HG03460 (cell line): ENCODE measurements around the gene ELMO1.

Experiments
- ATAC-seq: cut with Tn5 transposase; IDR thresholded peaks from one replicate; pipeline ENCODE4 v1.9.1; 2021; ENCODE audit not compliant: unreplicated experiment

Gene ELMO1

DNA sequence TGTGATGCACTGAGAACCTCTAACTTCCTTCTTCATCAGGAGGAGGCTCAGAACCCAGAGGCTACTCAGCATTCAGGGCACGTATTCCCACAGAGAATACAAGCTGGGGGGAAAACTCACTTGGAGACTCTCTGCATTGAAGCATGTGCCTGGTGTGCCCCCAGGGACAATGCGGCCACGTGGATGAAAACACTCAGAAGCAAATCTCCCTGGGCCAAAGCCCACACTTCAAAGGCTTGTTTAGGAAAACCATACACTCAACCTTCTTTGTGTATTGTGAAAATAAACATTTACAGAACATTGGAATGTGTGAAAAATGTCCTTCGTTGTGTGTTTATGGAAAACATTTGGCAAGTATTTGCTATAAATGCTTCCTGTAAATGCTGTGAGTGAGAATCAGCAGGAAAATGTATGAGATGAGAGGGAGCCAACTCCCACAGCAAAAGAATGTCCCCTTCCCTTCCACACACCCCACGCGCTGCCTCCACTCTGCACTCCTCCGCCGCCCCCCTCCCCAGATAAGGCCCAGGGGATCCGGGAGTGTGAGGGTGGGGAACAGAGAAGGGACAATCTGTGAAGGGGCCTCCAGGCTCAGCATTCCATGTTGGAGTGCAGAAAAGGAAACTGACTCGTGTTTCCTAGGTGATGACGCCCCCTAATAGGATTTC, 339.5 kb downstream of the ELMO1 start:
- no peak for ATAC-seq

DNA sequence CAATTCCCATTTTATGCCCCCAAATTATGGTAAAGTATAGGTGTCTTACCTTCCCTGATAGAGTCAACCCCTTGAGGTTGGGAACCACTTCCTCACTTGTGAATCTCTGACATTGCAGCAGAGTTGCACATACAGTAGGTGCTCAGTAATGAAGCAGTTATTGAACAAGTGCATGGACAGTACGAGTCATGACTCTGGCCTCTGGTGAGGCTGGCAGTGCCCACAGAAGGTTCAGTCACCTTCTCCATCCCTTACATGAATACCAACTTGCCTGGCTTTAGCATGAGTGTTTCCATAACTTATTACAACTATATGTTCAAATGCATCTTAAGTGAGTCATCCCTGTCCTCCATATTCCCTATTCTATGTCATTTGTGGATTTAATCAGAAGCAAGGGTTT, 340.0 kb downstream of the ELMO1 start:
- ATAC-seq = no peak

DNA sequence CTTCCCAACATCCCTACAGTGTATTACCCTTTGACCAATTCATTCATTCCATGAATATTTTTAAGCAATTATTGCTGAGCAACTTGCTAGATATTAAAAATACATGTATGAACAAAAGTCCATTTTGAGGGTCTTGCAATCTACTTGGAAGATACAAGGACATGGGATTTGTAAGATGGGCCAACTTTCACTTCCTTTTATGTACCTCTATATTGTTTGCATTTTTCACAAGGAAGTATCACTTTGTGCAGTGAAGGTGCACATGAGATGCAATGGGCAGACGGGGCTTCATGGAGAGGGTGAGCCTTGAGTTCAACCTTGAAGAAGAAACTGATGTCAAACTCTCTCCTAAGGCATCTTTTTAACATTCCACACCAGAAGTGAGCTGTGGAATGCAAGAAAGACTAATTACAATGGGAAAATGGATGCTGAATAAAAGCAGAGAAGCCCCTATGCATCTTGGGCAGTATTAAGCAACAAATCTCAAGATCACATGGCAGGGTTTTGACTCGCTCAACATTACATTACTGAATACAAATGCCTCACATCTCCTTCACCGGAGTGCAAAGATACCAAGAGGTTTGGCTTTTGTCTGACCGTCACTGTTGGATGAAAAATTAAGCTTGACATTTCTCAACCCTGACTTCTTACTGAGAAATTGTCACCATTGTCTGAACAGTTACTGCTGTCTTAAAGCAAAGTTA, 341.5 kb downstream of the ELMO1 start:
- ATAC-seq = no peak

DNA sequence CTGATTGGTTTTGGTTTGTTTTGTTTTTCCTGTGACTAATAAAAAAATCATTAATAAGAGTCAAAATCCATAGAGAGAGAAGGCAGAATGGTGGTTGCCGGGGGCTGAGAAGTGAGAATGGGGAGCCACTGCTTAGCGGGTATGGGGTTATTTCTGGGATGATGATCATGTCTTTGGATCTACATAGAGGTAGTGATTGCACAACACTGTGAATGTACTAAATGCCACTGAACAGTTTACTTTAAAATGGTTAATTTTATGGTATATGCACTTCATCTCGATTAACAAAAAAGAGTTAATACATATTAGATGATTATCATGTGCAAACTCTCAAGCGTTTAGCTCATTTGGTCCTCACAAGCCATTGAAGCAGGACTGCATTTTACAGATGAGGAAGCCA, 342.9 kb downstream of the ELMO1 start:
- ATAC-seq = no peak

DNA sequence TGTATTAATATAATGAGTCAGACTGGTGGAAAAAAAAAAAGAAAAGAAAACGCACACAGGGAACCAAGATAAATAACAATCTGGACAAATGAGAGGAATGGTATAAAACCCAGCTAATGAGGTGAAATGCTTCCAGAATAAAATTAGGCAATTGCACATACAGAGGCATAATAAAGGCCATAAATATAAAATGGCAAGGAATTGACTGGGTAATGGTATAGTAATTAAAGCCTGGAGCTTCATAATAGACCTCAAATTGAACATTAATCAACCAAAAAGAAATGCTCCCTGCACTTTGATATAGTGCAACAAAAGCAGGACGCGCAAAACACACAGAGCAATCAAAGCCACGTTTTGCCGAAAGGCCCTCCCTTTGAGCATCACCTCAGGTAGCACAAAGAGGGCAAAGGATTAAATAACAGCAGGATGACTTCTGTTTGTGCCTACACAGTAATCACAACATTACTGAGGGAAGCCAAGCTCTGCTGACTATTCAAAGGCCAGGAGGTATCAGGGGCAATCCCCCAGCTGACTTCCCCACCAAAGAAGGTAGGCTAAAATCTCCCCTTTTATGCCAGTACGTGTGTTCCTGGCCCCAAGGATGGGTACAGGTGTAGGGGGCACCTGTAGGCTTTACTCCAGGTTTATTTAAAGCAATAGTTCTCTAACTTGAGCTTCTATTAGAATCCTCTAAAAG, 343.7 kb downstream of the ELMO1 start:
- no peak for ATAC-seq

DNA sequence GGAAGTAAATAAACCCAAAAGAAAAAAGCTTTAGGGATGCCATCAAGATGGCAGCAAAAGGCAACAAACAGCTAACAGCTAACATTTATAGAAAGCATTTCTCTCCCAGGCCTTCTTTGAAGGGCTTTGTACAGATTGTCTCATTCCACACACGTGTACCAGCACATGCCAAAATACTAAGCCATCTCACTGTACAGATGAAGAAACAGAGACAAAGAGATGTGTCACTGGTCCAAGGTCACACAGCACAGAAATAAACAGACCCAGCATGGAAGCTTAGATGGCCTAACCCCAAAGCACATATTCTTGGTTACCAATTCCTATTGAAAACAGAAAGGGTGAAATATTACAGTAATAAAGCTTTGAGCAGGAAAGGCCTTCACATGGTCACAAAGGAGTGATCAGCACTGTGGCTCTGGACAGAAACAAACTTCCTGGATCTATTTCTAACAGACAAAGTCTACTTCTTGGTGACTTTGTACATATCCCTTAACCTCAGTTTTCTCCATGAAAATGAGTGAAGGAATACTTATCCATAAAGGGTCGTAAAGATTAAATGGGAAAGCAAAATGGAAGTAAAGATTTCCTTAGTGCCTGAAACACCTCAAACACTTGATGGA, 346.0 kb downstream of the ELMO1 start:
- ATAC-seq = no peak

DNA sequence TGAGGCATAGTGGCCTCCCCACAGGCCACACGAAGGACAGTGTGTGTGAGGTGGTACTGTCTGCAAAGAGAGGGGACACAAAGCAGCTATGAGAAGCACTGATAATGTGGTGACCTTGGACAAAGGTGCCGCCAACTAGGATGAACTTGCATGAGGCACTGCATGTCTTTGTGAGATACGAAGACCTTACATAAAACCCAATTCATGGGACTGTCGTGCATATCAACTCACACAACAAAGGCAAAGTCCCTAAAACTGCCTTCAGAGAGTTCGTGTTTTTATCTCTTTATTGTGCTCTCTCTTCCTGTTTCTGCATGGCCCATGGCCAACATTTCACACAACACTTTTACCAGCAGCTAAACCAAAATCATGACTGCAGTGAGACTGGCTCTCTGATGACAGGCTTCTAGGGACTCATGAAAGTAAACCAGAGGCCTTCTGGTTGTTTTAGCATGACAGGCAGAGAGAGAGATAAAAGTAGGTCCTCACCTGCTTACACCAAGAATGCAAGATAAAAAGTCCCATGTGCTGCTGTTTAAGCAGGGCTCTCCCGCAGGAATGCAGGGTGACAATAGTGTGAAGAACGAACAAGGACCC, 347.8 kb downstream of the ELMO1 start:
- ATAC-seq = no peak

DNA sequence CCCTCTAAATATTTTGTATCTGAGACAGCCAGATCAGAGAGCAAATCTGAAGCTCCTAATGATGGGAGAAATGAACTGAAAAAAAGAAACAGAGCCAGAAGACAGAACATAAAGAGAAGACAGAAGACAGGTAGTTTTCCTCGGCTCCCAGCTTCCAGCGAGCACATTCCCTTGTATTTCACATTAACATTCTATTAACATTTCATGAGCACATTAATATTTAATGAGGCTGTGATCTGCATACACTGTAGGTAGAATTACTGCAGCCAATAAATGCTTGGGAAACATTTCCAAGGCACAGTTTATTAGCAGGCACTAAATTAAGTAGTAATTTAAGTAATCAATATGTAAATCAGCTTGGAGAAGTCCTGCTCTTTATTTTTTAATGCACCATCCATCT, 349.9 kb downstream of the ELMO1 start:
- no peak for ATAC-seq

DNA sequence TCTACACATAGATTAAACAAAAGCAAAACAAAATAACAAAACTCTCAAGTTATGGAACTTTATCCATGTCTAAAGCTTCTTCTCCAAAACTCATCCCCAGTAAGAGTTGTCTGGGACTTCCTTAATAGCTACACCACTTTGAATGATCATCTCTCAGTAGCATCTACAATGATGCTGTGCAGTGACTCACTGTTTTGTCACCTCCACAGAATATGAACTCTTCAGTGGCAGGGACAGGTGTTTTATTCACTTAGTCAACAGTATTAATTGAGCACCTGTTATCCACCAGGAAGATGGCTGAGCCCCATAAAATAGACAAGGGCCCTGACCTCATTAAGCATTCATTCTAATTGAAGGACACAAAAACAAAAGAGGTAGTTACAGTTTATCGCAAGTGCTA, 350.7 kb downstream of the ELMO1 start:
- ATAC-seq = no peak

DNA sequence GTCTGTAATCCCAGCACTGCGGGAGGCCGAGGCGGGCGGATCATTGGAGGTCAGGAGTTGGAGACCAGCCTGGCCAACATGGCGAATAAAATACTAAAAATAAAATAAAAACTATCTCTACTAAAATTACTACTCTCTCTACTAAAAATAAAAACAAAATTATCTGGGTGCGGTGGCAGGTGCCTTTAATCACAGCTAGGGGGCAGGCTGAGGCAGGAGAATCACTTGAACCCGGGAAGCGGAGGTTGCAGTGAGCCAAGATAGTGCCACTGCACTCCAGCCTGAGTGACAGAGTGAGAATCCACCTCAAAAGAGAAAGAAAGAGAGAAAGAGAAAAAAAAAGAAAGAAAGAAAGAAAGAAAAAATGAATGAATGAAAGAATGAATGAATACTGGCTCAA, 351.4 kb downstream of the ELMO1 start:
- ATAC-seq = no peak

DNA sequence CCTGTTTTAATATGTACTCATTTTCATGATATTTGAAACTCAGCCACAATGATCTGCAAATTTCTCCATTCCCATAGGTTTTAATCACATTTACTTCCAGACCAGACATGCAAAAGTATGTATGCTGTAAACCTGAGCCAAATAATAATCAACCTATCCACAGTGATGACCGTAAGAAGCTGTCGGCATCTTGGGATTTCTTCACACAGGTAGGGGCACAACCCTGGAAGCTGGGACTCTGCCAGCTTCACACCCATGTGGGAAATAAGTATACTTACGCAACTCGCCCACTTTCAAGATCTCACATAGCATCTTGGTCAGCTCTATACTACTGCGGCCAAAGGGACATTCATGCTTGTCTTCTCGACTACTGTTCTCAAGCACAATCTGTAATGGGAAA, 352.3 kb downstream of the ELMO1 start:
- no peak for ATAC-seq

DNA sequence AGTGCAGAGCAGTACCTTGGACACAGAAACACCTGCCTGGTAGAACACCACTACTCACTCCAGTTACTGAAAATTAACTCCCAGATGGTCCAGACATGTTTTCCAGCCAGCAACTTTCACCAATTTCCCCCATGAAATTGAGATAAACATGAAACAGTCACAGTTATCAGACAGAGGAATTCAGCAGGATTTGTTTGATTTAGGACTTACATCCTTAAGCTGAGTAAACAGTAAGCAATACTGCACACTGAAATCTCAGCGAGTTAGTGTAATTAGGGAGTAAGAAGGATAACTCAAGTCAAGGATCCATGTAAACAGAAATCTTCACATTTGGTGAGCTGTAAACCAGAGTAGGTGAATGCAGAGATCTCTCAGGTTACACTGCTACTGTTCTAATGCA, 353.5 kb downstream of the ELMO1 start:
- no peak for ATAC-seq

DNA sequence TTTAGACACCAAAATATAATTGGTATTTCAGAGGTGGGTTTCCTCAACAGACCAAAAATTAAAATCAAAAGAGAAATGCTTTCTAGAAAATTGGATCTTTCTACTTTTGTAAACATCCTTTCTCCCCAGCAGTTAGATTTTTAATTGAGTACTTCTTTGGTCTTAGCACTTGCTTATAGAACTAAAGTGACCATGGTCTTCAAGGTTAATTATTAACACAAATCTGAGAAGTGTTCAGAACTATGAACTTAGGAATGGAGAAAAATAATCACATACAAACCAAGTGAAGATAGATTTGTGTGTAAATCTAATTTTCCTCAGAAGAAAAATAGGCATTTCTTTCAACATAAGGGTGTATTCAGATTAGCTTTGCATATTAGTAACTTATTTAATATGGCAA, 355.4 kb downstream of the ELMO1 start:
- ATAC-seq = no peak

DNA sequence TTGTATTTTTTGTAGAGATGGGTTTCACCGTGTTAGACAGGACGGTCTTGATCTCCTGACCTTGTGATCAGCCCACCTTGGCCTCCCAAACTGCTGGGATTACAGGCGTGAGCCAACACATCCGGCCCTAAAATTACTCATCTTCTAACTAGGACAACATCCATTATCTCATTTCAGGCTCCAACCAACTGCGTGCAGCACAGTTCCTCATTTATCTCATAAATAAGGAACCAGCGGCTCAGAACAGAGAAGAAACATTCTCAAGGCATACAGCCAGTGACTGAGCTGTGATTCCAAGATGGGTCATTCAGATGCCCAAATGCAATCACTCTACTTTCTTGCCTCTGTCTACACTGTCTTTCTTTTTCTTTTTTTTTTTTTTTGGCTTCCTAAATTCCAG, 356.1 kb downstream of the ELMO1 start:
- ATAC-seq = no peak

DNA sequence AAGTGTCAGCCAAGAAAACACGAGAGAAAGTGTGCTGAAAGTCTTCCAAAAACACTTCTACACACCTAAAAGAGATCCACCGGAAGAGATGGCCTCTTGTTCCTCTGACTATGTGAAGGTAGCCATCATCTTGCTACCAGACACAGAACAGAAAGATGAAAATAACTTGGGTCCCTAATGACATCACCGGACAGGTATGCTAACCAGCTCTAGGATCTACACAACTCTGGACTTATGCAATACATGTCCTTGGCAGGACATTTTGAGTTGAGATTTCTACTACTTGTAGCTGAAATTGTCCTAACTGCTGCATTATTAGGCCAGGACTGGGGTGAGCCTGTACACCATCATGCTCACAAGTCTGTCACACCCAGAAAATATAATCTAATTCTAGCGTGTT, 358.7 kb downstream of the ELMO1 start:
- ATAC-seq = no peak

DNA sequence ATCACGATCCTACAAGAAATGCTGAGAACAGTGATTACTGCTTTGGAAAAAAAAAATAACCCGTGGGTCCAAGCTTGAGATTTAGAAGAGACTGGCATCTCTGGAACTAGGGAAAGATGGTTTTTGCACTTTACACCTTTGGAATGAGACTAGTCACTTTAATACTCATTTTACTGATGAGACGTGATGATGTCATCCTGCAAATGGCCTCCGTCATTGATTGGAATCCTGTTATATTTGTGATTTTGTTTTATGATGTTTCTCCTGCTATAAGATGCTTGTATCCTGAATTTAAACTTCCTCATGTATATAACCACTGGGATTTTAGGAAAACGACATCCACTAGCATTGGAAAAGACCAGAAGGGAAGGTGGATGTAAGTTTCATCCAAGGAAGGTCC, 363.1 kb downstream of the ELMO1 start:
- no peak for ATAC-seq

DNA sequence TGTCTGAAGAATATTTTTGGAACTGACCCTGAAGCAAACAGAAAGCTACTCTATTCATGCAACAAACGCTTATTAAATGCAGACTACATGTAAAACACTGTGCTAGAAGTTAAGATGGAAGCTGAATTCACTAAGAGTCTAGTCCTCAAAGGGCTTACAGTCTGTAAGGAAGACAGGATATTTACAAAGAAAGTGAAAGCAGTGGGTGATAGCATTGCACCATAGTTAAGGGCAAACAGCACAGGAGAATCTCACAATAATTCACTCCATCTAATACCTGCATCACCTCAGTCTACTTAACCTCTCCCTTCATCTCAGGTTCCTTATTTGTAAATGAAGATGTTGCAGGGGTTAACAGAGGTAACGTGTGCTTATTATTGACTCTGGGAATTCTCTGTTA, 364.4 kb downstream of the ELMO1 start:
- no peak for ATAC-seq

DNA sequence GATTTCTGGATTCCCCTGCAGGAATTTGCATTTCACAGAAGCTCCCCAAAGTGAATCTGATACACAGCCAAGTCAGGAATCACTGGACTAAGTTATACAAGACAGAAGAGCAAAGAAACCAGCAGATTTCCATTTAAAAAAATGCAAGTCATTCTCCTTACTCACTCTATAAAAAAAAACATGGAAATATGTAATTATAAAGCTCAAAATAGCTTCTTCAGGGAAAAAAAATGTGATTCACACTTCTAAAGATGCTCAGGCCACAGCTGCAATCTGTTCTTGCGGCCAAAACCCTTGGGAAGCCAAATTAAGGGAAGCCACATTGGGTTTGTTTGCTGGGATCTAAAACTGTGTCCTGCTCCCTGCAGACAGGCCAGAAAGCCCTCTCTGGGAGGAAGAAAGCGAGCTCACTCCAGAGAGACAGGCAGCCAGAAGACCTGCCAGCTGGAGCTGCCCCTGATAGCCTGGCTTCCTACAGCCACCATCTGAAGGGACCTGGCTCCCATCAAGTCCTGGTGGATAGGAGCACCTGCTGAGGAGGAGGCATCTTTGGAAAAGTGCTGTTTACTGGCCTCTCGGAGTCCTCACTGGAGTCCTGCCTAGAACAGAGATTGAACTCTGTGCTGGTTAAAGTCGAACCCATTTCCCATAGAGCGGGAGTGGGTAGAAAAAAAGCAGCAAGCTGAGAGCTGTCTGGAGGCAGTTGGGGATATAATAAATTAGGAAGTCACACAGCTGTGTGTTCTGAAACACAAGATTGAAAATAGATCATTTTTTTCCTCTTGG, 365.2 kb downstream of the ELMO1 start:
- no peak for ATAC-seq

DNA sequence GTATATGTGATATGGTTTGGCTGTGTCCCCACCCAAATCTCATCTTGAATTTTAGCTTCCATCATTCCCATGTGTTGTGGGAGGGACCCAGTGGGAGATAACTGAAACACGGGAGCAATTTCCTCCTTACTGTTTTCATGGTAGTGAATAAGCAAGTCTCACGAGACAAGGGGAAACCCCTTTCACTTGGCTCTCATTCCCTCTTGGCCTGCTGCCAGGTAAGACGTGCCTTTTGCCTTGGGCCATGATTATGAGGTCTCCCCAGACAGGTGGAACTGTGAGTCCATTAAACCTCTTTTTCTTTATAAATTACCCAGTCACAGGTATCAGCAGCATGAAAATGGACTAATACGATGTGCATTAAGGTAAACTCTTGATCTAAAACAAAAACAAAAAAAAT, 367.2 kb downstream of the ELMO1 start:
- no peak for ATAC-seq

DNA sequence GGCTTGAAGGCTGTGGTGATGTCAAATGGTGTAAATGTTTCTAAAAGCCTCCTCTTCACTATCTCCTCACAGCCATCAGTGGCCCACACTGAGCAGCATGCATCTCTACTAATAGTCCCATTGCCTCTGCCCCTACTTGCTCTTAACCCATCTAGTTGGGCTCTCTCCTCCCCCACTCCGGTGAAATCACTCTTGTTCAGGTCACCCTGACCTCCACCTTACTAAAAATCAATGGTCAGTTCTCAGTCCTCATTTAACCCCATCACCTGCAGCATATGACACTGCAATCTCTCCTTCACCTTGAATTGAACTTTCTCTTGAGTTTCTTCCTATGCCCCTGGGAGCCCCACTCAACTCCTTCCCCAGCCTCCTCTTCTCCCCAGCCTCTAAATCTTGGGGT, 369.2 kb downstream of the ELMO1 start:
- ATAC-seq = no peak

DNA sequence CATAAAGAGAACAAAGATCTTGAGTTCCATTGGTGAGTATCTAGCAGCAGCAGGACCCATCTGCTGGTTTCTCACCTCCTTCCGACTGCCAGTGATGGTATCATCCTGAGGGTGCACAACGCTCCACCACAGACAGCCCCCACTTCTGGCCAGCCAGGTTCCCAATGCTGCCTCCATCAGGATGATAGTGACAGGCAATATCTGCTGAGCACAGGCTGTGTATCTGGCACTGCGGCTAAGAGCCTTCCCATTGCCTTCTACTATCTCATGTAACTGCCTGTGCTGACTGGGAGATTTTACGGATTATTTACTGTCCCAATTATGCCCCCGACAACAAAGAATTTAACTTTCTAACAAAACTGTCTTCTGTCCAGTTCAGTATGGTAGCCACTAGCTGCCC, 372.0 kb downstream of the ELMO1 start:
- ATAC-seq = no peak
